HG03521 (cell line): ENCODE measurements around the gene CHAC2.
A peak's percentile ranks its signal among the peaks of the same experiment; 100 is the strongest.
"Not testable (repeated sequence)": the region's sequence is repeated elsewhere in the genome, so short reads cannot be mapped to it uniquely, and the experiment has no call there.

ENCODE experiments used
- ATAC-seq: cut with Tn5 transposase; IDR thresholded peaks from one replicate; pipeline ENCODE4 v1.9.1; 2021; ENCODE audit warnings: mild to moderate bottlenecking, moderate library complexity; ENCODE audit not compliant: unreplicated experiment

Gene CHAC2

DNA sequence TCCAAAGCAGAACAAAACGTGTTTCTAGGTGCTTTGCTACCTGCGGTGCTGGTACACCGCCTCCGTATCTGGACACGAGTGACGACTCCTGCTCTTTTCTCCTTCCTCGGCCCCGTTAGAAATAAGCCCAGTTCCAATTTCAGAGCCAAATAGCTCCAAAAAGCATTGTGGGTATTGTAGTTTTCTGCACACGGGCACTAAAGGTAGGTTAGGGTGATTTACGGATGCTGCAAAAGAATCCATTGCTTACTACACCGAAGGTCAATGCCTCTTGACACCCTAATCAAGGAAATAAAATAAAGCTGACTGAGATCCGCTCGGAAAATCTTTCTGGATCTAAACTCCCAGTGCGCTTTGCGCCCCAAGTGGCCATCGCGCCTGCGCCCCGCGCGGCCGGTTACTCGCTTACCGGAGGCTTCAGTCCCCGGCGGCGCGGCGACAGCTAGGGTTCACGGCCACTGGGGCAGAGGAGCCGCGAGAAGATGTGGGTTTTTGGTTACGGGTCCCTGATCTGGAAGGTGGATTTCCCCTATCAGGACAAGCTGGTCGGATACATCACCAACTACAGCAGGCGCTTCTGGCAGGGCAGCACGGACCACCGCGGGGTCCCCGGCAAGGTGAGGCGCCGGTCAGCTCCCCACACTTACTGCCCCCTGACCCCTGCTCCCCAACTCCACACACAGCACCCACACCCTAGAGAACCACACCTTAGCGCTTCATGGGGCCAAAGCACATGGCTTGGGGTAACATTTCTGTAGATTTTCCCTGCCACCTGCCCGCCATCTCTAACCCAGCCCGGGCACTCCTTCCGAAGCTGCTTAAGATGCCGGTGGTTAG is at the start of gene CHAC2:
CHAC2 (plus strand) TSS at position 400 of the 837 bp plus-strand sequence; CDS start at position 483, 83 bp downstream.
- ATAC-seq: peak; percentile 93

GRCh38 chr2:53720944-53721343 is 46.7 kb upstream of the CHAC2 start:
- ATAC-seq: not testable (repeated sequence)

DNA sequence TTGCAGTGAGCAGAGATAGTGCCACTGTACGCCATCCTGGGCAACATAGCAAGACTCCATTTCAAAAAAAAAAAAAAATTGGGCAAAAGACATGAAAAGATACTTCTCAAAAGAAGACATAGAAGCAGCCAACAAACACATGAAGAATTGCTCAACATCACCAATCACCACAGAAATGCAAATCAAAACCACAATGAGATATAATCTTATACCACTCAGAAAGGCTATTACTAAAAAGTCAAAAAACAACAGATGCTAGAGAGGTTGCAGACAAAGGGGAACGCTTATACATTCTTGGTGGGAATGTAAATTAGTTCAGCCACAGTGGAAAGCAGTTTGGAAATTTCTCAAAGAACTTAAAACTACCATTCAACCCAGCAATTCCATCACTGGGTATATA is 43.1 kb upstream of the CHAC2 start:
- ATAC-seq: no peak

DNA sequence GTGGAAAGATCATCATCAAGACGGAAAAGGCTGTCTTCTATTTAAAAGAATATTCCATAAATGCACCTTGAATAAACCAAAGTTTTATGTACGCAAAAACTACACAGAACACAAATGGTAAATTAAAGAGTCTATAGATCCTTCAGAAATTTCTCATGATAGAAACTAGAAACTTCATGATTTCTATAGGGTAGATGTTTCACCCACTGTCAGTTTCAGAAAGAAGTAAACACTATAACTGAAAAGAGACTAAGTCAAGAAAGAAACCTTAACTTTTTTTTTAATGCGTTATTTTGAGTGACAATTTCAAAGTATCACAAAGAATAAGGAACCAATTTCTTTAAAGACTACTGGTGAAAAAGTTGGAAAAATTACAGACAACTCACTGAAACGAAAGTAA is 41.9 kb upstream of the CHAC2 start:
- ATAC-seq: no peak

- no peak for ATAC-seq
Observed at GRCh38 chr2:53727921-53728320, 39.7 kb upstream of the CHAC2 start.

DNA sequence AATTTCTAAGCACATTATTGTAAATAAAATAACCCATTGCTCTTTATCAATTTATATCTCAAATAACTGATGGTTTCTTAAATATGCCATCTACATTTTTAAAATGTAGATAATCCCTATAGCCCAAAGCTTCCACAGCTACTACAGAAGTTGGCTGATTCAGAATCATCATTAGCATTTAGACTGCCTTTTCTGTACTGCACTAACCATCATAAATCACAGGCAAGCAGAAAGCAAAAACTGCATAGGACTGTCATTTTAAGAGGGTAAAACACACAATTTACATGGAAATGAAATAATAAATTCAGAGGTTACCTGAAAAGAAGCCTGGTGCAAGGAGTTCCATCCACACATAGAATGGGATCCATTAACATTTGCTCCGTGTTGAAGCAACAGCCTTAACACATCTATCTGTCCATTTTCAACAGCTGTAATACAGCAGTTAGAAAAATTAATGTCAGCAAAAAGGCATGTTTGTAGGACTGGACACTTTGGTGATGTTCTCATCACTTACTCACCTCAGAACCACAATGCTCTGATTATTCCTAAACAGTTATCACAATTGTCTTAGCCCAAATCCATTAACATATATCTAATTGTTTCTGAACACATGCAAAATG is 38.4 kb upstream of the CHAC2 start:
- ATAC-seq: no peak

GRCh38 chr2:53737091-53737490 is 30.5 kb upstream of the CHAC2 start:
- no peak for ATAC-seq

DNA sequence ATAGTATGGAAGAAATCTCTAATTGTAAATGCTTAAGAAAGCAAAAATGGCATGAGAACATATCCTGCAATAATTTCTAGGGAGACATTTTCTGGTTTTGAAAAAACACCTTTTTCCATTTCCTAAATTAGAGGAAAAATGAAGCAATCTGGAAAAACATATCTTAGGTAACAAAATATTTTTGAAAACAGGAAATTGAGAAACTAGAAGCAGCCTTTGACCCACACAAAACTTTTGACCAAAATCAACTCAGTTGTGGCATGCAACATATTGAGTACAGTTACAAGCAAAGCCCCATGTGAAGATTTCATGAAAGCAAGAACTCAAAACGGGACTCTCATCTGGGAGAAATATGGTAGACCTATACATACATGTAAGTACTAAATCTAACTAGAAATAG is 28.6 kb upstream of the CHAC2 start:
- ATAC-seq: no peak

- ATAC-seq: no peak
Observed at GRCh38 chr2:53740170-53740569, 27.4 kb upstream of the CHAC2 start.

- ATAC-seq: no peak
Observed at GRCh38 chr2:53744395-53745065, 23.1 kb upstream of the CHAC2 start.

DNA sequence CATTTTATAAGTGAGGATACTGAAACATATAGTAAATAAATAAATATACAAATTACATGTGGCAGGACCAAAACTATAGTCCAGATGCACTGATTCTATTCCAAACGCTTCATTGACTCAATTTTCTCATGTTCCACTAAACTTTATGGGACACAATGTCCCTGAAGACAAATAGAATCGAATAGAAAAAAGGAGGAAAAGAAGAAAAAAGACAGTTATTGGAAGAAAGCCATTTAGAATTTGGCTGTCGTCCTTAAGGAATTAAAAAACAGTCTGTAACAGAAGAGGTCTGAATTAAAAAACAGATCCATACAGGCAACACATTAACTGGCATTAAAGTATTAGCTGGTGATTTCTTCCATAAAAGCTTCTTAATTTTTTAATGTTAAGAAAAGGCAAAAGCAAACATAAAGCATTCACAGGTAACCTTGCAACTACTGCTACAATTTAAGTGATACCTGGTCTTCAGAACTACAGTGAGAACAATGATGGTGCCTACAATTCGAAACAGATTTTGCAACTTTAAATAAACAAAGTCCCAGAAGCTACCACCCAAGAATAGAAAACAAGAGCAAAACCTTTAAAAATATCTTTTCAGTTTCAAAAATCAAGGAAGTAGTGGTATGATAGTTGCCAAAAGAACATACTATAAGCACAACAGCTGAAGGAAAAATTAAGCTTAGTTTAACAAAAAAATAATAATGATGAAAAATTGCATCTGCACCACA is 17.4 kb upstream of the CHAC2 start:
- no peak for ATAC-seq

GRCh38 chr2:53751728-53752127 is 15.9 kb upstream of the CHAC2 start:
- ATAC-seq: peak; percentile 96

DNA sequence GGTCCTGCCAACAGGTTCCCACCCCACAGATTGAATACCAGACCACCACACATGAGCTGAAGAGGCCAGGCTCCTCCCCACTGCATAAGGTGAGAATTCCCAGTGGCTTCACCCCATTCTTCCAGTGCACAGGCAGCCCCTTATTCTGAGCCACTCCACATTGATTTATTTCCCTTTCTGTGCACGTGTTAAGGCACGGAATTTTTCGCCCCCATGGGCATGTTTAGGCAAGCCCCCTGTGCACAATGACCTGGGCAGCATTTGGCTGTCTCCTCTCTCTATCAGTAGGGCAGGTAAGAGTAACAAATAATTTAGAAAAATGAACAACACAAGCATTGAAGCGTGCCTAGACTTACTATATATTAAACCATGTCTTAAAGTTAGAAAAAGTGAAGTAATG is 15.2 kb upstream of the CHAC2 start:
- ATAC-seq: no peak

DNA sequence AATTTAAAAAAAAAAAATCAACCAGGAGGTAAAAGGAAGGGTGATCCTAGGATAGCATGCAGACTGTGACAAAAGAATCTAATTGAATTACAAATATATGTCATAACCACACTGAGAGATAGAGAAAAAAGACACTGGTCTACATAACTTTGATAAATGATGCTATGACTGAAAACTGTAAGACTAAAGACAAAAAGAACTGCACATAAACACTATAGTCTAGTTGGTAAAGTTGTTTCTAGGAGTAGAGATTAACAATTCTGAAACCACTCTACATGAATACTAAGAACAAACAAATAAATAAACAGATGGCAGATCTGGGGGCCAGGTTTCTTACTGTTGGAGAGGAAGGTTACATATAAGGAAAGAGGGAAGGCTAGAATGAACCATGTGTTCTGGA is 14.6 kb upstream of the CHAC2 start:
- no peak for ATAC-seq

DNA sequence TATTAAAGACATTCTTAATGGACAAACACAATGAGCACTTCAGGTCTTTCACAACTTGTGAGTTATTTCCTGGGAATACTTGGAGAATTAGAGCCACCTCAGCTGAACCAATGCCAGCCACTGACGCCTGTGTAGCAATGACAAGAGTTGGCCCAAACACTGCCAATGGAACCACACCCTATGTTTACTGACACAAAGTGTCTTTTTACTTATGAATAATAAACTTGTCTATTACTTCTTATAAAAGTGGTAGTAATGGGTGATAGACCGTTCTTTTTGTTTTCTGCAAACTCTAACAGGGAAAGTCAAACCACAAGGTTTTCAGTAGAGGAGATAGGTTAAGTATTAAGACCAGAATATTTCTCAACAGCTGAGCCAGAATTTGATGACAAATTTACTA is 12.5 kb upstream of the CHAC2 start:
- ATAC-seq: no peak

GRCh38 chr2:53756644-53757043 is 11.0 kb upstream of the CHAC2 start:
- ATAC-seq: no peak

DNA sequence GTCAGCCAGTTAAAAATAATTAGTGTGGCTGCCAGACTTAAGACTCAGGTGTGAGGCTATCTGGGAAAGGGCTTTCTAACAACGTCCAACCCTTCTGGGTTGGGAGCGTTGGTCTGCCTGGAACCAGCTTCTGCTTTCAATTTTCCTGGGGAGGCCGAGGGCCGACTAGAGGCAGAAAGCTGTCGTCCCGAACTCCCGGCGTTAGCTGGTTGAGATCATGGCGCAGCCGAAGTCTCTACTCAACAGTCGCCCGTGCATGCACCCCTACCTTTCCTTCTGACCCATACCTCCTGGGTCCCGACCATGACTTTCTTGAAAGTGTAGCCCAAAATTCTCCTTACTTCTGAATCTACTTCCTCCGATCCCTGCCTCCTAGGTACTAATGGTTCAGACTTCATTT is 10.4 kb upstream of the CHAC2 start:
- ATAC-seq: not testable (repeated sequence)

DNA sequence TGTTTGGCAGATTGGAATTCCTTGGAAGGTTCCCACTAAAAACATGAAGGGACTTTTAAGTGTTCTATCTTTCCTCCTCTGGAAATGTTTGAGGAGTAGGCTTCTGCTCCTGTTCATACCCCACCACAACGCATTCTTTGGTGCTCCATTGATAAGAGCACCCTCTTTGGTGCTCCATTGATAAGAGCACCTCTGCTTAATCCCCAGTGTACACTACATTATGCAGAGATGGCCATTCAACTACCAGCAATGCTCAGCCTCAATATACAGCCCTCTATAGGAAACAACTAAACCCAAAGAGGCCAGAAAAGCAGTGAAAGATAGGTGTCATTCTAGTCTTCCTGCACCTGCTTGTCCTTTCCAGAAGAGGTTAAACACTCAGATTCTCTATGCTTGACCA is 1.8 kb upstream of the CHAC2 start:
- no peak for ATAC-seq

DNA sequence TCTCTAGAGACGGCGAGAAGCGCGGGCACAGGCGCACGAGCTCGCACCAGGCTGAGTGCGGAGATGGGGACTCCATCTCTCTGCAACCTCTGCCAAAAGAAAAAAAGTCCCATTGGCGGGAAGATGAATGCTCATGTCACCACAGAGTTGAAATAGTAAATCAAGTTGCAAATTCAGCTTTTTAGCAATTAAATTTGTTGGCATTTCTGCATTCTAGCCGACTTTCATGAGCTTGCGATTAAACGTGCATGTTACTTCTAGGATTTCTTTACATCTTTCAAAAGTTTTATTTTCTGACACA is 588 bp downstream of the CHAC2 start:
- ATAC-seq: peak; percentile 35

DNA sequence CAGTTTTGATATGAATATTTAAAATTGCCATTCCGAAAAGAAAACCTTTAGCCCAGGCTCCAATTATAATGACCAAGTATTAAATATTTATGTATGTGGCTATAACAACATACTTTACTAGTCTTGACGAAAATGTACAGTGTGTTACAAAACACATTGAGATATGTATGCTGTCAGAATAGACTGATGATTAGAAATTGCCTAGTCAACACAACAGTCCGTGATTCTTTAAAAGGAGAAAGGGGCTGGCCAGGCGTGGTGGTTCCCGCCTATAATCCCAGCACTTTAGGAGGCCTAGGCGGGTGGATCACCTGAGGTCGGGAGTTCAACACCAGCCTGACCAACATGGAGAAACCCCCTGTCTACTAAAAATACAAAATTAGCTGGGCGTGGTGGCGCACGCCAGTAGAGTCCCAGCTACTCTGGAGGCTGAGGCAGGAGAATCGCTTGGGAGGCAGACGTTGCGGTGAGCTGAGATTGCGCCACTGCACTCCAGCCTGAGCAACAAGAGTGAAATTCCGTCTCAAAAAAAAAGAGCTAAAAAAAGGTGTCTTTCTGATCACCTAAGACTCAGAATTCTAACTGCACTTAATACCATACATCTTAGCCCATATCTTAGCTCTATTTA is 1.8 kb downstream of the CHAC2 start:
- ATAC-seq: no peak

GRCh38 chr2:53770264-53770663 is 2.7 kb downstream of the CHAC2 start:
- ATAC-seq: no peak
